AG04450 (cell line): ENCODE measurements around the gene FHL1. TPM values are rescaled to one million over a fixed set of nuclear protein-coding genes. Genes with fewer than 3 reads are reported as not detected.
"Not testable (repeated sequence)": the region's sequence is repeated elsewhere in the genome, so short reads cannot be mapped to it uniquely, and the experiment has no call there.

ENCODE experiments used
- CTCF ChIA-PET: fragments of 300-600, 350-600 bp; formaldehyde crosslinking; extraction: SDS; loops from one replicate; lab custom pipeline; 2022; ENCODE audit warnings: antibody characterized with exemption, inconsistent platforms; lab: Charles Lee
- POLR2A ChIA-PET: fragments of 350-600 bp; formaldehyde crosslinking; extraction: SDS; loops from one replicate; lab custom pipeline; 2021; ENCODE audit warnings: antibody characterized with exemption, inconsistent platforms; lab: Yijun Ruan, JAX
- DNase-seq: peaks from one replicate; pipeline ENCODE4 v3.0.0-alpha.2; 2011; ENCODE audit warnings: low read depth, low spot score
- H3K27ac ChIP-seq: one replicate; pipeline ENCODE4 v1.5.1; 2012; ENCODE audit warnings: low read depth, low read length, control low read depth
- H3K27me3 ChIP-seq: one replicate; pipeline ENCODE4 v1.6.0; 2012; ENCODE audit warnings: low read length; ENCODE audit not compliant: control insufficient read depth, insufficient read depth
- H3K4me3 ChIP-seq: 2 replicates; pipeline ENCODE4 v1.5.1; 2011; ENCODE audit warnings: mild to moderate bottlenecking, low read depth, low read length, control low read depth
- H3K9me3 ChIP-seq: 2 replicates; pipeline ENCODE4 v1.5.1; 2012; ENCODE audit warnings: low read length; ENCODE audit not compliant: control insufficient read depth, insufficient read depth
- CTCF ChIP-seq: IDR thresholded peaks from 2 replicates; pipeline ENCODE4 v1.5.1; 2011; ENCODE audit warnings: low read depth, low read length, control low read depth, inconsistent platforms
- polyA plus RNA-seq: library from polyadenylated mRNA; depleted of rRNA; stranded (reverse); fragments of >200 nt; gene quantifications from 2 replicates; pipeline ENCODE4 v1.2.3, GENCODE V29; 2011

The FHL1 gene
- polyA plus RNA-seq, 1 experiment = 158 TPM

DNA sequence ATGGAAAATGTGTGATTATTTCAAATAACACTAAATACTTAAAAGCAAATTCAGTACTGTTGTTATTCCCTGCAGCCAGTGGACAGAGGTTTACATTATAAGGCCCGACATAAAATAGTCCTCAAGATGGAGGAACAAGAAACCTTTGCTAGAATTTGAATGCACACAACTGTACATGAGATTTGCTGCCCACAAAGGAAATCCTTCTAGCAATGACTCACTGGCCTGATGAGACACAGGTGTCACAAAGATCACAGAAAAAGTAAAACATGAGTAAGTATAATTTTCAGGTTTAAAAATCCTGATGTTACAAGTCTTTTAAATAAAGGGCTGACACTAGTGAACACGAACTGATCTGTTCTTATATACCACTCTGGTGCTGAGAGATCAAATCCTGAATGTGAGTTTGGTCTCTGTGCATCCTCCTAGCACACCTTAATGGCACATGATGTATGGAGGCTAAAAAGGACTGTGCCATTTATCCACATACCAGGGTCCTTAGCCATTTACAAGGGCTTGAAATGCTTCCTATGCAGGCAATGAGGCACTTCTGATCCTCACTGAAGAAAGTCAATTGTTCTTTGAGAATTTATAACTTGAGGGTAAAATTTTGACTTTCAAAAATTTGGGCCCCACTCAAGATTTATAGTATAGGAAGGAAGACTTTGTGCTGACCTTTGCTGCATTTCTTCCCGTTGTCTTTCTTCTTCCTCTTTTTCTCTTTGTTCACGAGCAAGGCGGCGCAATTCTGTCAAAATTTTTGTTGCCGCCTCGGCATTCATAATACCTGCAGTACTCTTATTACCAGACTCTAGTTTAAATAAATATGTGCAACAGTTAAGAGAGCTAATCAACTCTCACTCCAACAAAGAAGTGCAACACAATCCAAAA is 80.9 kb downstream of the FHL1 start:
- ChIA-PET POLR2A (no interaction called here), CTCF (no interaction called here)
- no peaks in the 10 kb centered on the region for H3K27me3 ChIP-seq
- H3K9me3 ChIP-seq = no peaks in the 10 kb centered on the region
- no peak for TF ChIP-seq CTCF
- no peak overlapping the region for H3K27ac ChIP-seq
- no peak overlapping the region for H3K4me3 ChIP-seq
- DNase-seq = no peak

- no peak overlapping the region for H3K27ac ChIP-seq
- no peak for TF ChIP-seq CTCF
- H3K4me3 ChIP-seq = no peak overlapping the region
- ChIA-PET POLR2A (no interaction called here), CTCF (no interaction called here)
- DNase-seq = no peak
- no peaks in the 10 kb centered on the region for H3K27me3 ChIP-seq
- H3K9me3 ChIP-seq = no peaks in the 10 kb centered on the region
Observed at GRCh38 chrX:136228839-136229207, 81.5 kb downstream of the FHL1 start.

DNA sequence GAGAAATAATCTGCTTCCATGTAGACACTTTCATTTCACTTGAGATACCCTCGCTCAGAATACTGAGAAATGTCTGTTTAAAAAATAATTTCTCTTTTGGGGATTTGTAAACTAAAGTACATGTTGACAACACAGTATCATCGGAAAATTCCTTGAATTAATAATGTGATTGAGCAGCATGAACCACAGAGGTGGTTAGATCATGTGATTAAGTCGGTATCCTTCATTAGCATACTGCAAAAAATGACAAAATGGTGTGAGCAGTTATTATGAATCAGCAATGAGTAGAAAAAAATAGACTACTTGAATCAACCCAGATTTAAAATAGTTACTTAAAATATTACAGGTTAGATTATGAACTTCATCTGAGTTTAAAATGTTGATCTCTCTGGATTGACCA is 89.7 kb downstream of the FHL1 start:
- no peak for TF ChIP-seq CTCF
- DNase-seq = no peak
- no peaks in the 10 kb centered on the region for H3K27me3 ChIP-seq
- no peaks in the 10 kb centered on the region for H3K9me3 ChIP-seq
- no peak overlapping the region for H3K27ac ChIP-seq
- POLR2A ChIA-PET = no interaction called here
- CTCF ChIA-PET = interaction anchor here (1.3 kb wide), 1 partner anchor 209 kb away, joined by 3 read pairs; no protein-coding TSS in a partner anchor
- no peak overlapping the region for H3K4me3 ChIP-seq

- DNase-seq, H3K9me3 ChIP-seq, POLR2A ChIA-PET, H3K27ac ChIP-seq, CTCF ChIA-PET, H3K4me3 ChIP-seq, H3K27me3 ChIP-seq: not testable (repeated sequence)
Observed at GRCh38 chrX:136237849-136238248, 90.5 kb downstream of the FHL1 start.

GRCh38 chrX:136246201-136246600 is 98.9 kb downstream of the FHL1 start:
- TF ChIP-seq CTCF = no peak
- DNase-seq = no peak
- Histone ChIP-seq H3K27me3 (no peaks in the 10 kb centered on the region), H3K27ac (no peak overlapping the region), H3K9me3 (no peaks in the 10 kb centered on the region), H3K4me3 (no peak overlapping the region)
- ChIA-PET CTCF (interaction anchor here (0.6 kb wide), 1 partner anchor 246 kb away, joined by 11 read pairs; no protein-coding TSS in a partner anchor), POLR2A (no interaction called here)
